GM11168 (cell line): Measurements from ENCODE around the gene EXD1.
"Not testable (repeated sequence)": the region's sequence is repeated elsewhere in the genome, so short reads cannot be mapped to it uniquely, and the experiment has no call there.

Experiments used
- in situ Hi-C: fragments of 300-500 bp; cut with MboI; formaldehyde crosslinking; loops from one replicate; pipeline ENCODE4 v1.12.0; 2022; ENCODE audit warnings: low sequenced_read_pairs; ENCODE audit not compliant: unreplicated experiment

Gene EXD1

GRCh38 chr15:41230650-41231421 lies at the start of gene EXD1, which contains the start of gene CHP1:
Gene EXD1, minus strand, starts transcription at chr15:41230757. Its CDS starts 4,182 bp downstream, at chr15:41226575.
Gene CHP1, plus strand, starts transcription at chr15:41231268. Its CDS starts 115 bp downstream, at chr15:41231383.
- in situ Hi-C loops: no loop called here

DNA sequence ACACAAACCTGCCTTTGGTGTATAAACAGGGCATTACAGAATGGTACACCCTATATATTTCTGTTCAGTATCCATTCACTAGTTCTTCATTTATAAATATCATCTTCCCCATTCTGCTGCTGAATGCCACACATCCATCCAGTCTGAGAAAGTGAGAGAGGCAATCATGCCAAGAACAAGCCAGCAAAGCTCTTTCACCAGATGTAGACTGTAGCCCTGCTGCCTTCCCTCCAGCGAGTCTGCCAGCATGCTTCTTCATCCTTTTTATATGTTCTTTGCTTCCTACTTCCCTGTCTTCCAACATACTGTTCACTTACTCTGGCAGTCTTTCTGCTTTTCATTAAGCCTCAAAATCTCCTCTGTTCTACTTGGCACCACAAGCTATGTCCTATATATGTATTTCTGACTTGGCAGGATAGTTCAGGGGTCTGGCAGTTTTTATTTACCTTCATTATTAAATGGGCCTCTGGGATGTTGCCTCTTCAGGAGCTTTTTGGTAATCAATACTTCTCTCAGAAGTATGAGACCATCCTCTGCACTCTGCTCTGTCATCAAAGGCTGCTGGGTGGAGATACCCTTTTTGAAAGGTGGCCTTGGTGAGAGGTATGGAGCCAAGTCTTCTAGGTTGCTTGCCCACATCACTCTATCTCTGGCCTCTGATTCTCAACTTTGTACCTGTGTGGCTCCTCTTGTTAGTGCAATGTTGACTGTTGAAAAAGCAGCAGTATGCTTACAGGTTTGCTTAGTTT lies 49.2 kb upstream of the EXD1 start:
- in situ Hi-C loops: no loop called here

DNA sequence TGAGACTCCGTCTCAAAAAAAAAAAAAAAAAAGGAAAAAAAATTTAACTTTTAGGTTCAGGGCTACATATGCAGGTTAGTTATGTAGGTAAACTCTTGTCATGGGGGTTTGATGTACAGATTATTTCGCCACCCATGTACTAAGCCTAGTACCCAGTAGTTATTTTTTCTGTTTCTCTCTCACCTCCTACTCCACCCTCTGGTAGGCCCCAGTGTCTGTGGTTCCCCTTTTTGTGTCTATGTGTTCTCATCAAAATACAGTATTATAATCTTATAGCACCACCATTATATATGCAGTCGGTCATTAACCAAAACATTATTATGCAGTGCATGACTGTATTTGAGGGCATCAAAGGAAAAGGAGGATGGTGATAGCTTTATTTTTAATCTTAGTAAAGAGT lies 47.8 kb upstream of the EXD1 start:
- in situ Hi-C loops: no loop called here

GRCh38 chr15:41276831-41277230 lies 46.3 kb upstream of the EXD1 start:
- in situ Hi-C loops: no loop called here

DNA sequence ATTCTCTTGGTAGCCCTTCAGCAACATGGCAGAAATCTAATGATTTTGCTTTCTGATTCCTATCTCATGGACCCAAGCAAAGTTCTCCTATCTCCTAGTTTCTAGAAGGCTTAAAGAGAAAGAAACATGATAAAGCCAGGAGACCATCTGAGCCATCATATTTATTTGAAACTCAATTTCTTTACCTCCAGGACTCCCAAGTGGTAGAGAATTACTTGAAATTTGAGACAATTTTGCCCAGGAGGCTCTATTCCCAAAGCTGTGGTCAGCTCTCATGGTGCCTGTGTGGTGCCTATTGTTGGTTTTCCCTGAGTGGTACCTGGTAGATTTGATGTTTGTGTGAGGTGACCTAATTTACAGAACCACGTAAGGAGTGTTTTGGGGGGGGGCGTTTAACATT lies 39.3 kb upstream of the EXD1 start:
- in situ Hi-C loops: no loop called here

- in situ Hi-C loops: no loop called here
Observed at GRCh38 chr15:41263891-41264351, 33.4 kb upstream of the EXD1 start.

GRCh38 chr15:41262571-41262970 lies 32.0 kb upstream of the EXD1 start:
- in situ Hi-C loops: no loop called here

DNA sequence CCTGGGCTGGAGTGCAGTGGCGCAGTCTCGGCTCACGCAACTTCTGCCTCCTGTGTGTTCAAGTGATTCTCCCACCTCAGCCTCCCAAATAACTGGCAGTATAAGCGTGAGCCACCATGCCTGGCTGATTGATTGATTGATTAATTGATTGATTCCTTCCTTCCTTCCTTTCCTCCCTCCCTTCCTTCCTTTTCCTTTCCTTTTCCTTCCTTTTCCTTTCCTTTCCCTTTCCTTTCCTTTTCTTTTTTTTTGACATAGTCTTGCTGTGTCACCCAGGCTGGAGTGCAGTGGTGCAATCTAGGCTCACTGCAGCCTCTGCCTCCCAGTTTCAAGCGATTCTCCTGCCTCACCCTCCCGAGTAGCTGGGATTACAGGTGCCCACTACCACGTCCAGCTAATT lies 30.4 kb upstream of the EXD1 start:
- in situ Hi-C loops: not testable (repeated sequence)

DNA sequence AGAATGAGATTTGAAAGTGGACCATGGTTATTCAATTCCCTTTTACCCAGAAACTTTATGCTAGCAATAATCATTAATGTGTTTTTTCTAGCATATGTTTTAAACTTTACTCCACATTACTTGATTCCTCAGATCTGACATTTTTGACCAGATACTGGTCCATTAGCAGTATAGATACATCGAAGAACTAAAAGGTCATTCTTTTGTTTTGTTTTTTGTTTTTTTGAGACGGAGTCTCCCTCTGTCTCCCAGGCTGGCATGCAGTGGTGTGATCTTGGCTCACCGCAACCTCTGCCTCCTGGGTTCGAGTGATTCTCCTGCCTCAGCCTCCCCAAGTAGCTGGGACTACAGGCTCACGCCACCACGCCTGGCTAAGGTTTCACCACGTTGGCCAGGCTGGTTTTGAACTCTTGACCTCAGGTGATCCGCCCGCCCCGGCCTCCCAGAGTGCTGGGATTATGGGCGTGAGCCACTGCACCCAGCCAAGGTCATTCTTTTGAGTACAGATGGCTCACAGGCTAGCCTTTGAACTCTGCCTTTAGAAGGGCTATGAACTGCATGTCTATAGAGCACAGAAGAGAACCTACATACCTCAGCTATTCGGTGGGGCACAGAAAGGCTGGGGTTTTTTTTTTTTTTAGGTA lies 29.1 kb upstream of the EXD1 start:
- in situ Hi-C loops: no loop called here

GRCh38 chr15:41258750-41259471 lies 28.4 kb upstream of the EXD1 start:
- in situ Hi-C loops: no loop called here

- in situ Hi-C loops: no loop called here
Observed at GRCh38 chr15:41256577-41257038, 26.1 kb upstream of the EXD1 start.

GRCh38 chr15:41256103-41256502 lies 25.5 kb upstream of the EXD1 start:
- in situ Hi-C loops: no loop called here

DNA sequence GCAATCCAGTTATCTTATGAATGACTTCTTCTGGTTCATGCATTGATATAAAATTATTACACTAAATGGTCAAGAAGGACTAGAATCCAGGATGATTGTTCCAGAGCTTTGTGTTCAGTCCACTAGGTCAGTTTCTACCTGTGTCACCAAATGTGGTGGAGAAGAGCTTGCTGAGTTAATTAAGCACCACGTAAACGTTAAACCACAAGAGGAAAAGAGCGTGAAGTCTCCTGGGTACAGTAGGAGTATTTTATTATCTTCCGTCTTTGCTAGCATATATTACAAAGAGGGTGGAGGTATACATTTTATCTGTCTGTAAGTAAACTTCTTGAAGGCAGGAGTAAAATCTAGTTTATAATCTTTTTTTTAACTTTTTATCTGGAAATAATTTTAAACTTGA lies 24.0 kb upstream of the EXD1 start:
- in situ Hi-C loops: no loop called here

DNA sequence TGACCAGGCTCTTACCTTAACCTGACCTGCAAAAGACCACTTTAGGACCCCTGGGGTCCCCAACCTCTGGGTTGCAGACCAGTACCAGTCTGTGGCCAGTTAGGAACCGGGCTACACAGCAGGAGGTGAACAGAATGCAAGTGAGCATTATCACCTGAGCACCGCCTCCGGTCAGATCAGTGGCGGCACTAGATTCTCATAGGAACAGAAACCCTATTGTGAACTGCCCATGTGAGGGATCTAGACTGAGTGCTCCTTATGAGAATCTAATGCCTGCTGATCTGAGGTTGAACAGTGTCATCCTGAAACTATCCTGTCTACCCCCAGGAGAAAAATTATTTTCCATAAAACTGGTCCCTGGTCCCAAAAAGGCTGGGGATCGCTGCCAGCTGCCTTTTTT lies 20.9 kb upstream of the EXD1 start:
- in situ Hi-C loops: no loop called here

- in situ Hi-C loops: not testable (repeated sequence)
Observed at GRCh38 chr15:41250745-41251144, 20.2 kb upstream of the EXD1 start.

- in situ Hi-C loops: no loop called here
Observed at GRCh38 chr15:41241221-41241964, 10.8 kb upstream of the EXD1 start.

DNA sequence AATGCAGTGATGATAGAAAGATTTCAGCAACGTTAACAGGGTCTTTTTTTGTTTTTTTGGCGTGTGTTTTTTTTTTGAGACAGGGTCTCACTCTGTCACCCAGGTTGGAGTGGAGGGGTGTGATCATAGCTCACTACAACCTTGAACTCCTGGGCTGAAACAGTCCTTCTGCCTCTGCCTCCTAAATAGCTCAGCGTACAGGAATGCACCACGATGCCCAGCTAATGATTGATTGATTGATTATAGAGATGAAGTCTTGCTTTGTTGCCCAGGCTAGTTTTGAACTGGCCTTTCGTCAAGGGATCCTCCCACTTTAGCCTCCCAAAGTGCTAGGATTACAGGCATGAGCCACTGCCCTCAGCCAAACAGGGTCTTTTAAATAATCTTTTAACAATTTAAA lies 7.5 kb upstream of the EXD1 start:
- in situ Hi-C loops: no loop called here

- in situ Hi-C loops: no loop called here
Observed at GRCh38 chr15:41235929-41236328, 5.4 kb upstream of the EXD1 start.

GRCh38 chr15:41235228-41235627 lies 4.7 kb upstream of the EXD1 start:
- in situ Hi-C loops: not testable (repeated sequence)

GRCh38 chr15:41233367-41233771 lies 2.8 kb upstream of the EXD1 start:
- in situ Hi-C loops: no loop called here
